NCI-H510A treated with DMSO at 0.1 percent for 48 hours (cell line): ENCODE results near the gene CHST15.

Experiments used
- DNase-seq: peaks from one replicate; lab custom pipeline; 2025; lab: John Stamatoyannopoulos, UW

The CHST15 gene

DNA sequence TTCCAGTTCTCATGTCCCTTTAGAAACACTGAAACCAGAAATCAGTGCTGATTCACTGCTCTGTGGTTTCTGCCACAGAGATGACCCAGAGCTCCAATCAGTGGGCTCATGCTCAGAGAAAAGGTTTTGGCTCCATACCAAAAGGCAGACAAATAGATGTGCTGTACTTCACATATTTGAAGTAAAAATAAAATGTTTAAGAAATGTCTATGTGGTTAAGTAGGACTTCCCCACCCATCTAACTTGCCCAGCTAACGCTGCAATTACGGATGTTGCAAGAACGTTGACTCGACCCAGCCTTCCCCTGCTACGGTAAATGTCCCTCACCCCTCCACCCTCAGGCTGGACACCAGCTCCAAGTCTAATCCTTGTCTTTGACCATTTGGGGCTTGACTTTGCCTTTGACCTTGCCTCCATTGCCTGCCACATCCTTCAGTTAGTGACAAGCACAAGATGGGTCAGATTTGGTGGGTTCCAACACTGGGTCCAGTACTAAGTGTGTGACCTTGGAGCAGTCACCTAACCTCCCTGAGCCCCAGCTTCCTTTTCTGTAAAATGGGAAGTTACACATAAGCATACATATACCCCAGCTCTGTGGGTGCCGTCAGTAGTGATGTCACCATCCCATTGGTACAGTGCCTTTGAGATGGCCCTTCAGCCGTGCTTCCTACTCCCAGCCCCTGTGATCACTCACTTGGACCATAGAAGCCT is 95.8 kb downstream of the CHST15 start:
- no peak for DNase-seq

DNA sequence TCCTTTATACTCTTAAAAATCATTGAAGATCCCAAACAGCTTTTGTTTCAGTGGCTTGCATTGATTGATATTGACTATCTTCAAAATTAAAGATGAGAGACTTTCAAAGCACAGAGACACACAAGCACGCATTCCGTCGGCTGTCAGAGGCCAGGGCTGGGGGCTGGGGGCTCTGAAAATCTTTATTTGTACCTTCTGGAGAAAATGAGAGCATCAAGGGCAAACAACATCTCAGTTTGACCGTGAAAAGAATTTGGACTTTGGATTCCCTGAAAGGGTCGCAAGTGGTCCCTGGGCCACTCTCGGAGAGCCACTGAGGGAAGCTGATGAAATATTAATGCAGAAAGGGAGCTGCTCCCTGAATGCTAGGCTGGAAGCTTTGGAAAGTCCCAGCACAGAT is 96.4 kb downstream of the CHST15 start:
- no peak for DNase-seq

DNA sequence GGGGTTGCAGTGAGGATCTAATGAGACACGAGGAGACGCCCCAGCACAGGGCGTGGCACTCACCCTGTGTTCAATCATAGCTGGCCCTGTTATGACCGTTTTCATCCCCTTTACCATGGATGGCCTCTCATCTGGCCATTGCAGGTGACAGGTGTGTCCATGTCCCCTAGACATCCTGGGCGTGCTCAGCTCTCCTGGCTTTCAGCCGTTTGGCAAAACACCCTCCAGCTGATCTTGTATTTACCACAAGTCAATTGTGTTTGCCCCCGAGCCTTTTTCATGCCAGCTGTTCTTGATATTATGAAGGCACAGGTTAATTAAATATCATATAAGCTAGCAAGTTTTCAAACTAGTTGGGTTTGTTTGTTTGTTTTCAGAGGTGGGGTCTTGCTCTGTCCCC is 97.1 kb downstream of the CHST15 start:
- DNase-seq: no peak

DNA sequence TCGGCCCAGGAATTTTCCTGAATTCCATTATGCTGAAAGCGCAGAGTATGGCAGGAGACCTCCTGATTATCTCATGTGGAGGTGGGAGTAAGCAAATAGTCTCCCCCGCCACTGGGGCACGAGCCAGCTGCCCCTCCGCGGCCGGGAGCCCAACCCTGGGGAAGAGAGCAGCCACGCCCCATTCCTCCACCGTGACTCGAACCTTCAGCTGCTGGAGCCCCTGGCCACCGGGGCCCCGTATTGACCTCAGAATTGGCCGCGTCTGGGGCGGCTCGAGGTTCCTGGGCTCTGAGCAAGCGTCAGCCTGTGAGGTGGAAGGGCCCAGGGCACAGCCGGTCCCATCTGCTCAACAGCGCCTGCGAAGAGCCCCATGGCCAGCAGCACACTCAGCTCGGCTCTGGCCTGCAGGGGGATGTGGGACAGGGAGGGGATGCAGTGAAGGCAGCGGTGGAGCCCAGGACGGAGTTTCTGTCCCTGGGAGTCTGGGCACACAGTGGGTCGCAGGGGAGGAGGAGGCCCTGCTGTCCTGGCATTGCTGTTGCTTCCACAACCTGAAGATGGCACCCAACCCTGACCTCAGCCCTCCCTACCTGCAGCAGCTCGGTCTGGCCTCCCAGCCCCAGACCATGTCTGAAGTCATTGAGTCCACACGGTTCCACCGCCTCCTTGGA is 97.8 kb downstream of the CHST15 start:
- DNase-seq: peak; percentile 18

DNA sequence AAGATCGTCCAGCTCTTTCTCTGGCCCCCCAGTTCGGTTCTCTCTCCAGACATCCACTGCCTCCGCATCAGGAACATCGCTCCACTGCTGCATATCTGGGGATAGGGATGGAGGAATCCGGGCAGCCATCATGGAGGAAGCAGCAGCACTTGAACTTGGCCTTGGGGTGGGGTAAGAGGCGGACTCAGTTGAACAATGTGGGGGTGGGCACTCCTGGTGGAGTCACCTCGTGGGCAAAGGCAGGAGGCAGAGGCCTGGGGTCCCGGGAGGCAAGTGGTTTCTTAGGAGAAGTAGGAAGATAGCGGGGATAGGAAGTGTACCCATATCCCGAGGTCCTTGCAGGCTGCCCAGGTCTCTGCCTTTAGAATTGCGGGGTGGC is 98.3 kb downstream of the CHST15 start:
- no peak for DNase-seq

DNA sequence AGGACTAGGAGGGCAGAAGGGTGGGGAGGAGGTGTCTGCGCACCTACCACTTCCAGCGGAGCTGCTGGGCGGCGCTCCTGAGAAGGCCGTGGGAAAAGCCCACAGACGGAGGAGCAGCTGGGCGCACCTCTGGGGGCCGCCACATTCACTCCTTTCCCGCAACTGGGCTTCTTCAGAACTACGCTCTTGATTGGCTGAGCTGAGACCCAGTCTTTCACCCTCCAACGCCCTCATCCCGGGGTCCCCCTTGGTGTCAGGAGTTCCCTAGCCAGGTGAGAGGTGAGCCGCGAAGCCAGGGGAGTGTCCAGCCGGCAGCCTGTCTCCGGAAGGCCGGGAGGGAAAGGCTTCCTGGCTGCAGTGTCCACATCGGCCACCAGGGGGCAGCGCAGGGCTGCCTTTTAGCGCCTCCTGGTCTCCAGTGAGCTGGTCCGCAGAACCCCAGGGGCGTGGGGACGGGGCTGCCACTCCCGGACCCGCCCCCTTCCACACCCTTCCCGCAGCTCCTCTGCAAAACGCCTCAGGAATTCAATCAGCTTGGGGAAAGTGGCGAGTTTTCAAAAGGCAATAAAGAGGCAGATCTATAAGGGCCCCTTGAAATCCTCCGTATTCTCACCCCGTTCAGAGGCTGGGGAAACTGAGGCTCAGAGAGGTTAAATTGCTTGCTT is 98.8 kb downstream of the CHST15 start:
- DNase-seq: peak; percentile 71

DNA sequence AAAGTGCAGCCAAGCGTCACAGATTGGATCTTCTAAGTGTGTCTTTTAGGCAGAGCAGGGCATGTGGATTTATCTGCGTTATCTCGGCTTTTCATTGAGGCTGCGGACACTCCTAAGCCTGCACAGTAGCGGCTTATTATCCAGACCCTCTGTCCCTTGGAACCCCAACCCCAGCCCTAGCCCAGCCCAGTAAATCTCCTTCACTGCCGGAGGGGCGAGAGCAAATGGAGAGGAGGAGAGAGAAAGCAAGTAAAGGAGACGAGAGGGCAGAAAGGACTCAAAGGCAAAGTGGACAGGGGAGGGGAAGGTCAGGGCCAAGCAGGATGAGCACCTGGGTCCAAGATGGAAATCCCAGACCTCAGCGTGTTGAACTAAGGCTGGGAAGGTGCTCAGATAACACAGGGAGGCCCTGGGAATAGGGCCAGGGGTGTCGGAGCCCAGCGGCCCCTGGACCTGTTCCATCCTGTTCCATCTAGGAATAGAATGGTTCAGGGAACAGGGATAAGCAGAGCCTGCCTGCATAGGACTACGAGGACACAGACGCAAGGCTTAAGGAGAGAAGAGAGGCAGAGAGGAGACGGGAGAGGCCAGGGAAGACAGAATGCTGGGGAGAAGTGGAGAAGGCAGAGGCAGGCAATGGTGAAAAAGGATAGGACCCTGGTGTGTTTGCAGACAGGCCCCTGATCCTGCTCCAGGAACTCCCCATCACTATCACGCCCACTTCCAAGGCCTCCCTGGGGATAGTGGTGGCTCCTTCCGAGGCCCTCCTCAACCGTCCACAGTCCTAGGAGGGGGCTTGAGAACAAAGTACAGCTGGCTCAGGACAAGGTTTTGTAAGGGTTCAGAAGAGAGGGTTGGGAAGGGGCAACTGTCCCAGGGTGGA is 99.6 kb downstream of the CHST15 start:
- no peak for DNase-seq

DNA sequence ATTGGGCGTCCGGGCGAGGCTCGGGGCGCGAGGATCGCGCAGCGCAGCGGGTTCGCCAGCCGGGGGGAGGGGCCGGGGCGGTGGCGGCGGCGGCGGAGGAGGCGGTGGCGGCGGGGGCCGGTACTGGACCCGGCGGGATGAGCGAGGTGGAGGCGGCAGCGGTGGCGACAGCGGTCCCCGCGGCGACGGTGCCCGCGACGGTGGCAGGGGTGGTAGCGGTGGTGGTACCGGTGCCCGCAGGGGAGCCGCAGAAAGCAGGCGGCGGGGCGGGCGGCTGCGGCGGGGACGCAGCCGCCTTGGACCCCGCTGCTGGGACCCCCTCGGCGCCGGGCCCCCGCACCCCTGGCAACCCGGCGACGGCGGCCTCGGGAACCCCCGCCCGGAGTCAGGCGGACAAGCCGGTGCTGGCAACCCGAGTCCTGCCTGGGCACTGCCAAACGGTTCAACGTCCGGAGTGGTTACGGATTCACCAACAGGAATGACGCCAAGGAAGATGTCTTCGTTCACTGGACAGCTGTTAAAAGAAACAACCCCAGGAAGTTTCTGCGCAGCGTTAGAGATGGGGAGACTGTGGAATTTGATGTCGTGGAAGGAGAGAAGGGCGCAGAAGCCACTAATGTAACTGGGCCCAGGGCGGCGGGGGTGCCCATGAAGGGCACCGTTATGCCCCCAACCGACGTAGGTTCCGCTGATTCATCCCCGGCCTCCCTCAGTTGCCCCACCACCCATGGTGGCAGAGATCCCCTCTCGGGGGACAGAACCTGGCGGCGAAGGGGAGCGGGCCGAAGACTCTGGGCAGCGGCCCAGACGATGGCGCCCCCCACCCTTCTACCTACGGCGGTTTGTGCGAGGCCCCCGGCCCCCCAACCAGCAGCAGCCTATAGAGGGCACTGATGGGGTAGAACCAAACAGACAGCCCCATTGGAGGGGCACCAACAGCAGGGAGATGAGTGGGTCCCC is 101.5 kb downstream of the CHST15 start:
- no peak for DNase-seq

DNA sequence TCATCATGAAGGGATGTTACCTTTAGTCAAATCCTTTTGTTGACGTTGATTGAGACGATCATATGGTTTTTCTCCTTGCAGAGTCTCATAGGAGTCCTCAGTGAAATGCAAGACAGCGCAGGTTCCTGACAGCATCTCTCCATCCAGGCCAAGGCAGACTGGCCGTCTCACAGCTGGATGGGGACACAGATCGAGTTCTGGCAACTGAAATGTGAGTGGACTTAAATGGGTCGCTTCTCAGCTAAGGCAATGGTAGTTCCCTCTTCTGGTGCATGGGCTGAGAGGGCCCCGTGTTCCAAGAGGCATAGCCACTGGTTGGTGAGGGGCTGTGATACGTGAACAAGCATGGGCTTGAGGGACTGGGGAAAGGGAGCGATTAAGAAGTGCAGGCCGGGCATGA is 102.5 kb downstream of the CHST15 start:
- no peak for DNase-seq

DNA sequence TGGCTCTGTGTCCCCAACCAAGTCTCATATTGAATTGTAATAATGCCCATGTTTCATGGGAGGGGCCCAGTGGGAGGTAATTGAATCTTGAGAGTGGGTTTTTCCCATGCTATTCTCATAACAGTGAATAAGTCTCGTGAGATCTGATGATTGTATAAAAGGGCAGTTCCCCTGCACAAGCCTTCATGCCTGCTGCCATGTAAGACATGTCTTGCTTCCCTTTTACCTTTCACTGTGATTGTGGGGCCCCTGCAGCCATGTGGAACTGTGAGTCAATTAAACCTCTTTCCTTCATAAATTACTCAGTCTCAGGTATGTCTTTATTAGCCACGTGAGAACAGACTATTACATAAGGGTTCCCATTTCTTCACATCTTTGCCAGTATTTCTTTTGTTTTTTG is 104.7 kb downstream of the CHST15 start:
- no peak for DNase-seq

DNA sequence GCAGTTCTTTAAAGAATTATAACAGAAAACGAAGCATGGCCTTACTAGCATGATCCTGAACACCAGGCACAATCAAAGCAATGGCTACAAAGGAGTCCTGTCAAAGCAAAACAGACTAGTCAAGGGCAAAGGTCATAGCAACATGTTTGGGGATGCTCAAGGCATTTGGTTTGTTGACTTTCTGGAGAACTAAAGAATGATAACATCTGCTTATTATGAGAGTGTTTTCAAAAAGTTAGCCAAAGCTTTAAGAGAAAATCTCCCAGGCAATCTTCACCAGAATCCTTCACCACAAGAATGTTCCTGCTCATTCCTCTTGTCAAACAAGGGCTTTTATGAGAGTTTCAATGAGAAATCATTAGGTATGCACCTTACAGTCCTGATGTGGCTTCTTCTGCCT is 106.7 kb downstream of the CHST15 start:
- DNase-seq: no peak

DNA sequence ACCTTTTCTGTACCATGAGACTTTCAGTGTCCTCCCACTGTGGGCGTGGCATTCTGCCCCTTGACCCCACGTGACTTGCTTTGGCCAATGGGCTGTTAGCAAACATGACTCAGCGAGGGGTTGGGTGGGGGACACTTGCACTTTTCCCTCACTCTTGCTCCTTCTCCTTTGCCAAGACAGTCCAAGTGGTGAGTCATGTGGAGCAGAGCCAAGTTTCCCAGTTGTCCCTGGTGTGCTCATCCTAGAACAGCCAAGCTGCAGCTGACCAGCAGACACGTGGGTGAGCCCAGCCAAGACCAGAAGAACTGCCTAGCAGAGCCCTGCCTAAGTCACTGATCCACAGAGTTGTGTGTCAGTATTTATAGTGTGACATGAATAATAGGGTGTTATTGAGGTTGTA is 119.0 kb downstream of the CHST15 start:
- no peak for DNase-seq

DNA sequence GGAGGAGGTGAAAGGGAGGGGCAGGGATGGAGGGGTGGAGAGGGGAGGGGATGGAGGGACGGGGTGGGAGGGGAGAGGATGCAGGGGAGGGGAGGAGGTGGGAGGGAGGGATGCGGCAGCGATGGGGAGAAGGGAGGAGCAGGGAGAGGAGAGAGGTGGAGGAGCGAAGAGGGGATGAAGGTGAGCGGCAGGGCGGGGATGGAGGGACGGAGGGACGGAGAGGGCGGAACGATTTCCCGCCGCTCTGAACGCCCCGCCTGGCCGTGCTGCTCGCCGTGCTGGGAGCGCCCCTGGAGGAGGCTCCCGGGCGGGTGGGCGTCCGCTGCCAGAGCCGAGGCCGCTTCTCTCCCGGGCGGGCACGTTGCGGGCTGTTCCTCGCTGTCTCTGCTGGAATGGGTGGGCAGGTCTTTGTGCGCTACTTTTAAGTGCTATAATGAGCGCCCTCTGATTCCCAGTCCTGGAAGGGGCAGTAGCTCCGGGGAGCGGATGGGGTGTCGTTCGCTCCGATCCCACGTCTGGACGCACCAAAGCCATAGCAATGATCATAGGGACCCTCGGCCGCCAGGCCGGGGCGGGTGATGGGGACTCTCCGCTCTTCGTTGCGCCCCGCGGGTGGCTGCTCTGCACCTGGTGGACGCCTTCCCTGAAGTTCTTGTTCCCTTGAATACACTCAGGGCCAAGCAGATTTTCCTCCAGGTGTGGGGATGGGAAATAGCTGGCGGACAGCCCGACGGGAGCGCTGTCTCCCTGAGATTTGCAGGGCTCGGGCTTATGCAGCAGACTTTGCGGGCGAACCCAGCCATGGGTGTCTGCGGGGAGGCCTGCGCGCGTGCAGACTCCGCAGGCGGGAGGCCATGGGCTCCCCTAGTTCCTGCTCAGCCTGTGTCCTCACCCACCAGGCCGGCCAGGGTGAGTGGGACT is 120.7 kb downstream of the CHST15 start:
- DNase-seq: peak; percentile 83

DNA sequence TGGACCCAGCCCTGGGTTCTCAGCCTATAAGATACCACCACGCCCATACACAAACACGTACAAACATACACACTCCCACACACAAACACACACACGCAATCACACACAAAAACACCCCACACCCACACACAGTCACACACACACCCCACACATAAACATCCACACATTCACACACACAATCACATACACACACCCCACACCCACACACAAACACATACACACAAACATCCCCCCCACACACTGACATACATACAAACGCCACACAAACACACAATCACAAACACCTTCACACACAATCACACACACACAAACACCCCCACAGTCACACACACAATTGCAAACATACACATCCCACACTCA is 122.5 kb downstream of the CHST15 start:
- no peak for DNase-seq

DNA sequence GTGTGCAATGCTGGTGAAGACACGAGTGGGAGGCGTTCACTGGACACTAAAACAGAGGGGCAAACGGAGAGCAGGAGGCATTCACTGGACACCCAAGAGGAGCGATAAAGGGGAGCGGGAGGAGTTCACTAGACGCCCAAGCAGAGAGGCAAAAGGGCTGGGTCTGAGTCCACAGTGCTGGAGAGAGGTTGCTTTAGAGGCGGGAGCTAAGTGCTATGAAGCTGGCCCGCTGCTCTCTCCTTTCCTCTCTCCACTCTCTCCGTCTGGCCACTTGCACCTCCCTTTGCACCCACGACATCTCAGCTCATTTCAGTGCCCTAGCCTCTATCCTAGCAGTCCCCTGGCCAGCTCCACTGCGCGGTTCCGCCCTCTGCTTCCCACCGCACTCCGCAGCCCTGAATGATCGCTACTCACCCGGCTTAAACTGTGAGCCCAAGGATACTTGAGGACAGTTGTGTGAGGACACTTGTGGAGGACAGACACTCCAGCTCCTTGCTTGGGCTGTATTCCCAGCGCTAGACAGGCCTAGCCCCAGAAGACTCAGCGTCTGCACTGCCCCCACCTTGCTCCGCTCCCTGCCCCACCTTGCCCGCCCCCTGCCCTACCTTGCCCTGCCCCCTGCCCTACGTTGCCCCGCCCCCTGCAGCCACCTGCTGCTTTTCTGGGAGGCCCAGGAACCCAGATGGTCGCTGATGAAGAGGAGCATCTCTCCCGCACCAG is 123.0 kb downstream of the CHST15 start:
- DNase-seq: peak; percentile 85

DNA sequence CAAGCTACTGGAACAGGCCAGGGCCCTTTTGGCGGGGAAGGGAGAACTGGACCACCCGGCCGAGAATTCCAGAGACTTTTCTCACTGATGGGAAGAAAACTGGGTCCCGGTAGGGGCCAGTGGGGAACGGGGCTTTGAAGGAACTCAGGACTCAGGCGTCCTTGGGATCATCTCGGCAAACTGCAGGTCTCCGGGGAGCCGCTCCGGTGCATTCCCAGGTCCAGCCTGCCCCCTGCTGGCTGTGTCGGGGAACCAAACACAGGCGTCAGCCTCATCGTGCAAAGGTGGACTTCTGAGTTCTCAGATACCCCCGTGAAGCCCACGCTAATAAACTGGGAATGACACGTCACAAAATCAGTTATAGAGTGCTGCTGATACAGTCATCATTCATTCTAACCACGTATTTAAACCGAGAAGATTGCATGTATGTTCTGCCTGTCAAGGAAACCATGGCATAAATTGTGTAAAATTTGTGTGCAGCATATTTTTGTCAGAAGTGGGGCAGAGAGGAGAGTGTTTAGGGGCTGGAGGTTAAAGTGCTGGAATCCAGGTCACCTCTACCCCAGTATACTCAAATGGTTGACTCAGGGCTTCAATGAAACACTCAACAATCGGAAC is 125.7 kb downstream of the CHST15 start:
- DNase-seq: peak; percentile 67

DNA sequence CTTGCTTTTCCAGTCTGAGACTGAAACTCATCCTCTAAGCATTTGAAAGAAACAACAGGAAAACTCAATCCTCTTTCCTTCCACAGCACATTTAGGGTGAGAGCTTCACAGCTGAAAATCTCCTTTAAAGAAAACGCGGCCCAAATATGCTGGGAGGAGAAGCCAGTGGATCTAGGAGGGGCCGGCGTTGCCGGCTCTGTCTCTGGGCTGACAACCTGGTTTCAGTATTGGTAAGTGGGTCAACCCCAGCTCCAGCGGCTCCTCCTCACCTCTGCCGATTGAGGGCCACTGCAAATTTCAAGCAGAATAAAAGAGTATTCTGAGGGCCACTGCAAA is 126.5 kb downstream of the CHST15 start:
- no peak for DNase-seq

DNA sequence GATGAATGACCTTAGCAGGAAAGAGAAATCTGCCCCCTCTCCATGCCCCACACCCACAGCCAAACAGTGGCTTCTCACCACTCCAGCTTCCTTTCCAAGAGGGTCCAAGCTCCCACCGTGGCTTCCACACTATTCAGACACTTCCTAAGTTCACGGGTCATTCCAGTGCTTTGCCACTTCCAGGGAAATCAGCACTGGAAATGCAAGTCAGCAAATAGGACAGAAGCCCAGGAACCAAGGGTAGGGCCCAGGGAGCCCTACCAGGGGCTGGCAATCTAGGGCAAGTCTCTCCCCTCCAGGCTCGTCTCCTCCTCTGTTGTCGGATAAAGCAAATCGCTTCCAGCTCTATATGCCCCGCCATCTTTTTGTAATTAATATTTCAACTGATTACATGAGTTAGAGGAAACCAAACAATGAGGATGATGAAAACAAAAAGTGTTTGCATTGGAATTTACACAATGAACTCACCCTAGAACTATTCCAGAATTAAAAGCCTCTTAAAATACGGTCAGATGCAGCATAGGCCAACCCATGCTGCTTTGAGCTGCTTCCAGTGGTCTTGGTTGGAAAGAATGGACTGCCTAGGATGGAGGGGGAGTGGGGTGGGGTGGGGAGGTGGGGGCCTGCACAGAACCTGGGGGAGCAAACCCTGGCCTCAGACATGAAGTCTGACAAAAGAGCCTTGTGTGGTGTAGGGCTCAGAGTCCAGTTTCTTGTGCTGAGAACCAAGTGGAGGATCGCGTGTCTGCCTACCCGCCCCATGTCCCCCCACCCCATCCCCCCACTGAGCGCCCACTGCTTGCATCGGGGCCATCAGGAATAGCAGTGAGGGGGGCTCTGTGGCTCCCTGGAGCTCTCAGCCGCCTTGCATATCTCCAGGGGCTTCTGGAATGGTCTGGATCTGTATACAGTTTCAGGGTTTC is 127.2 kb downstream of the CHST15 start:
- DNase-seq: no peak
